Measurements from ENCODE around the gene AIFM3.

DNA sequence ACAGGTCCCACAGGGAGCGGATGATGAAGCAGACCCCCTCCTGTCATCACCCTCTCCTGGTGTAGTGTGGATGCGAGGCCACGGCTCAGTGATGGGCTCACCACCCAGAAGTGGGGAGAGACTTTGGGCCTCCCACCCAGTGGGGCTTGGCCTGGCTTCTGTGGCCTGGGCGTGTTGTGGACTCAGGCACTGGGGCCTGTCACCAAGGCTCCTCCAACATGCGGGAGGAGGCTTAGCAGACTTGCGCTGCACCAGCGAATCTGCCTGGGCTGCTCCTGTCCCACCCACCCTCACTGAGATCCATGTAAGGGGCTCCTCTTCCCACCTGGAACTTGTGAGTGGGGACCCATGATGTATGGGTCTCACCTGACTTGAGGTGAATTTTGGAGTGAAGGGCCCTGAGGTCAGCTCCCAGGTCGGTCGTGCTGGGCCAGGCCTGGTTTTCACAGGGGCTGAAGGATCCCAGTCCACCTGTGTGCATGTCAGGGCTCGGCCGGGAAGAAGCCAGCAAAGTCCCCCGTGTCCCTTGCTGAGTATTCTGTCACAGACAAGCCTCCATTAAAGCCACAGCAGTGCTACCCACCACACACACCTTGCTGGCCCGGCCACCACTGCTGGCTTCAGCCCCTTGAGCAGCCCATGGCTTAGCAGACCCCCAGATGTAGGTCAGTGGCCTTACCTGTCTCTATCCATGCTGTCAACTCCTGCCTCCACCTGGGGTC lies 30.6 kb downstream of the AIFM3 start:
- TF ChIP-seq, protein P1, sequence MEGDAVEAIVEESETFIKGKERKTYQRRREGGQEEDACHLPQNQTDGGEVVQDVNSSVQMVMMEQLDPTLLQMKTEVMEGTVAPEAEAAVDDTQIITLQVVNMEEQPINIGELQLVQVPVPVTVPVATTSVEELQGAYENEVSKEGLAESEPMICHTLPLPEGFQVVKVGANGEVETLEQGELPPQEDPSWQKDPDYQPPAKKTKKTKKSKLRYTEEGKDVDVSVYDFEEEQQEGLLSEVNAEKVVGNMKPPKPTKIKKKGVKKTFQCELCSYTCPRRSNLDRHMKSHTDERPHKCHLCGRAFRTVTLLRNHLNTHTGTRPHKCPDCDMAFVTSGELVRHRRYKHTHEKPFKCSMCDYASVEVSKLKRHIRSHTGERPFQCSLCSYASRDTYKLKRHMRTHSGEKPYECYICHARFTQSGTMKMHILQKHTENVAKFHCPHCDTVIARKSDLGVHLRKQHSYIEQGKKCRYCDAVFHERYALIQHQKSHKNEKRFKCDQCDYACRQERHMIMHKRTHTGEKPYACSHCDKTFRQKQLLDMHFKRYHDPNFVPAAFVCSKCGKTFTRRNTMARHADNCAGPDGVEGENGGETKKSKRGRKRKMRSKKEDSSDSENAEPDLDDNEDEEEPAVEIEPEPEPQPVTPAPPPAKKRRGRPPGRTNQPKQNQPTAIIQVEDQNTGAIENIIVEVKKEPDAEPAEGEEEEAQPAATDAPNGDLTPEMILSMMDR (conservative IDR thresholded peaks at IDR 0.05; ENCODE audit: low read depth in 2 of 2): no peak
- TF ChIP-seq POLR2AphosphoS5 (IDR thresholded peaks at IDR 0.05; ENCODE audit: low read depth): no peak
- TF ChIP-seq, protein P2, sequence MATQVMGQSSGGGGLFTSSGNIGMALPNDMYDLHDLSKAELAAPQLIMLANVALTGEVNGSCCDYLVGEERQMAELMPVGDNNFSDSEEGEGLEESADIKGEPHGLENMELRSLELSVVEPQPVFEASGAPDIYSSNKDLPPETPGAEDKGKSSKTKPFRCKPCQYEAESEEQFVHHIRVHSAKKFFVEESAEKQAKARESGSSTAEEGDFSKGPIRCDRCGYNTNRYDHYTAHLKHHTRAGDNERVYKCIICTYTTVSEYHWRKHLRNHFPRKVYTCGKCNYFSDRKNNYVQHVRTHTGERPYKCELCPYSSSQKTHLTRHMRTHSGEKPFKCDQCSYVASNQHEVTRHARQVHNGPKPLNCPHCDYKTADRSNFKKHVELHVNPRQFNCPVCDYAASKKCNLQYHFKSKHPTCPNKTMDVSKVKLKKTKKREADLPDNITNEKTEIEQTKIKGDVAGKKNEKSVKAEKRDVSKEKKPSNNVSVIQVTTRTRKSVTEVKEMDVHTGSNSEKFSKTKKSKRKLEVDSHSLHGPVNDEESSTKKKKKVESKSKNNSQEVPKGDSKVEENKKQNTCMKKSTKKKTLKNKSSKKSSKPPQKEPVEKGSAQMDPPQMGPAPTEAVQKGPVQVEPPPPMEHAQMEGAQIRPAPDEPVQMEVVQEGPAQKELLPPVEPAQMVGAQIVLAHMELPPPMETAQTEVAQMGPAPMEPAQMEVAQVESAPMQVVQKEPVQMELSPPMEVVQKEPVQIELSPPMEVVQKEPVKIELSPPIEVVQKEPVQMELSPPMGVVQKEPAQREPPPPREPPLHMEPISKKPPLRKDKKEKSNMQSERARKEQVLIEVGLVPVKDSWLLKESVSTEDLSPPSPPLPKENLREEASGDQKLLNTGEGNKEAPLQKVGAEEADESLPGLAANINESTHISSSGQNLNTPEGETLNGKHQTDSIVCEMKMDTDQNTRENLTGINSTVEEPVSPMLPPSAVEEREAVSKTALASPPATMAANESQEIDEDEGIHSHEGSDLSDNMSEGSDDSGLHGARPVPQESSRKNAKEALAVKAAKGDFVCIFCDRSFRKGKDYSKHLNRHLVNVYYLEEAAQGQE (IDR thresholded peaks at IDR 0.05; ENCODE audit: unreplicated experiment): no peak
- TF ChIP-seq NANOG (IDR thresholded peaks at IDR 0.05; ENCODE audit: borderline replicate concordance): no peak
- TF ChIP-seq EZH2 (IDR thresholded peaks at IDR 0.05; ENCODE audit: low read depth, unreplicated experiment): no peak
- TF ChIP-seq ZNF331 (CRISPR knock-in tag; IDR thresholded peaks at IDR 0.05; ENCODE audit: low read depth): no peak
- no peak for TF ChIP-seq CREB1 (CRISPR knock-in tag; IDR thresholded peaks at IDR 0.05; ENCODE audit: low read depth)
